Hepatocyte (in vitro differentiated cells): ENCODE results near the gene MYO18B. TPM values are rescaled to one million over a fixed set of nuclear protein-coding genes. Genes with fewer than 3 reads are reported as not detected.

Source experiments
- DNase-seq: peaks from one replicate; pipeline ENCODE4 v3.0.0-alpha.2; 2016; ENCODE audit warnings: low spot score
- H2AFZ ChIP-seq: fragments of 200-600 bp; sonication (generic); 2 replicates; pipeline ENCODE4 v1.6.0; 2016; ENCODE audit warnings: antibody characterized with exemption, mild to moderate bottlenecking
- H3K27ac ChIP-seq: fragments of 200-600 bp; sonication (generic); 2 replicates; pipeline ENCODE4 v1.5.1; 2016; ENCODE audit warnings: mild to moderate bottlenecking
- H3K27me3 ChIP-seq: fragments of 200-600 bp; sonication (generic); 2 replicates; pipeline ENCODE4 v1.6.1; 2016
- H3K36me3 ChIP-seq: fragments of 200-600 bp; sonication (generic); replicated peaks from 2 replicates; pipeline ENCODE4 v1.5.1; 2016; ENCODE audit warnings: low read depth; ENCODE audit not compliant: insufficient read depth
- H3K4me1 ChIP-seq: fragments of 200-600 bp; sonication (generic); 2 replicates; pipeline ENCODE4 v1.5.1; 2016; ENCODE audit warnings: mild to moderate bottlenecking, moderate library complexity; ENCODE audit not compliant: insufficient read depth
- H3K4me2 ChIP-seq: fragments of 200-600 bp; sonication (generic); 2 replicates; pipeline ENCODE4 v1.6.0; 2016
- H3K4me3 ChIP-seq: fragments of 200-600 bp; sonication (generic); 2 replicates; pipeline ENCODE4 v1.5.1; 2016; ENCODE audit warnings: mild to moderate bottlenecking
- H3K79me2 ChIP-seq: fragments of 200-600 bp; sonication (generic); 2 replicates; pipeline ENCODE4 v1.6.0; 2017; ENCODE audit warnings: mild to moderate bottlenecking
- H3K9me2 ChIP-seq: fragments of 200-600 bp; sonication (generic); replicated peaks from 2 replicates; pipeline ENCODE4 v1.6.0; 2017; ENCODE audit warnings: mild to moderate bottlenecking; ENCODE audit not compliant: insufficient read depth
- H3K9me3 ChIP-seq: fragments of 200-600 bp; sonication (generic); 2 replicates; pipeline ENCODE4 v1.5.1; 2016; ENCODE audit warnings: low read depth, mild to moderate bottlenecking
- H4K20me1 ChIP-seq: fragments of 200-600 bp; sonication (generic); 2 replicates; pipeline ENCODE4 v1.6.0; 2016; ENCODE audit warnings: mild to moderate bottlenecking; ENCODE audit not compliant: insufficient read depth, poor library complexity, severe bottlenecking
- CTCF ChIP-seq: fragments of 200-600 bp; sonication (generic); IDR thresholded peaks from 2 replicates; pipeline ENCODE4 v1.5.1; 2016; ENCODE audit warnings: antibody characterized with exemption, mild to moderate bottlenecking; ENCODE audit not compliant: poor library complexity
- EZH2 ChIP-seq: fragments of 200-600 bp; sonication (generic); IDR thresholded peaks from 2 replicates; pipeline ENCODE4 v1.6.1; 2016; ENCODE audit warnings: antibody characterized with exemption, mild to moderate bottlenecking, borderline replicate concordance
- EZH2phosphoT487 ChIP-seq: fragments of 200-600 bp; sonication (generic); IDR thresholded peaks from one replicate; pipeline ENCODE4 v1.6.1; 2018; ENCODE audit warnings: antibody characterized with exemption, mild to moderate bottlenecking, low read depth, moderate library complexity; ENCODE audit not compliant: unreplicated experiment, severe bottlenecking
- WGBS: methylation state at CpG from one replicate; pipeline ENCODE4 v1.1.6; 2016; ENCODE audit warnings: low lambda C conversion rate; ENCODE audit errors: missing lambda C conversion rate; 5-methylcytosine and 5-hydroxymethylcytosine counted together
- polyA plus RNA-seq: library from polyadenylated mRNA; unstranded; fragments of >200 nt; fragmentation: Nextera tagmentation; extraction: Ambion mirVana; gene quantifications from 2 replicates; pipeline ENCODE4 v1.2.1, GENCODE V29; 2016
- total RNA-seq: library from RNA; depleted of rRNA; stranded (reverse); fragments of >200 nt; gene quantifications from 2 replicates; pipeline ENCODE4 v1.2.3, GENCODE V29; 2014

MYO18B gene
- total and polyA plus RNA-seq, 2 experiments from 2014 or later, result 0.23 TPM; not detected in 1

DNA sequence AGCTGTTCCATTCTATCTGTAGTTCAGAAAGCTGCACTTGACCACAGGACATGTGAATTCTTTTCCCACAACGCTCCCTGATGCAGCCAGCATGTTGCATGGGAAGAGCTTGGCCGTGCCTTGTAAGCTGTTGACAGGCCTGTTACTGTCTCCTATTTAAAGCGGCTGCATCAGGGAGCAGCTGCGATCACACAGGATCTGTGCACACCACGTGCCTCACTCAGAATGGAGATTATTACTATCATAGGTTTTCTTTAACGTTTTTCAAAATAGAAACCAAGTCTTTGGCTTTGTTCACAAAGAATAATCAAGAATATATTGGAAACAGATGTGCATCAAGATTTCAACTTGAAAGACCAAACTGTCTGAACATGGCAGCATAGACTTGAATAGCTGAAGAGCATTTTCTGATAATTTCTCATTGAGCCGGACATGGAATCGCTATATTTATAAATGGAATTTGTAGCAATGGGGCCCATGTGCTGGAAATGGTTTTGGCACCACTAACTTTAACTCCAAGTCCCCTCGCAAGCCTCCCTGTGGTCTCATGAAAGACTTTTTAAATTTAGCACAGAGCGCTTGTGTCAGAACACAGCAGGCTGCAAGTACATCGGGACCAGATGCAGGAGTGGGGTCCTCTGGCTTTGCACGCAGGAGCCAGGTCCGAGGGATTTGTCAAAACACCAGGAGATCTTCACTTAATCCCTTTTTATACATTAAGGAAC is 40.8 kb upstream of the MYO18B start:
- no peak for TF ChIP-seq CTCF
- DNase-seq, result peak; percentile 34
- H3K36me3 ChIP-seq, result no peaks in the 10 kb centered on the region
- H3K79me2 ChIP-seq, result no peaks in the 10 kb centered on the region
- H3K4me2 ChIP-seq, result peak overlapping the region; percentile 58
- H2AFZ ChIP-seq, result no peak overlapping the region
- H3K4me3 ChIP-seq, result no peak overlapping the region
- no peaks in the 10 kb centered on the region for H3K9me2 ChIP-seq
- 46% methylated on average over 13 of the region's 13 CpGs for WGBS
- no peaks in the 10 kb centered on the region for H3K9me3 ChIP-seq
- no peaks in the 10 kb centered on the region for H4K20me1 ChIP-seq
- peaks cover 11% of the 10 kb centered on the region for H3K4me1 ChIP-seq
- no peak overlapping the region for H3K27ac ChIP-seq
- no peaks in the 10 kb centered on the region for H3K27me3 ChIP-seq

DNA sequence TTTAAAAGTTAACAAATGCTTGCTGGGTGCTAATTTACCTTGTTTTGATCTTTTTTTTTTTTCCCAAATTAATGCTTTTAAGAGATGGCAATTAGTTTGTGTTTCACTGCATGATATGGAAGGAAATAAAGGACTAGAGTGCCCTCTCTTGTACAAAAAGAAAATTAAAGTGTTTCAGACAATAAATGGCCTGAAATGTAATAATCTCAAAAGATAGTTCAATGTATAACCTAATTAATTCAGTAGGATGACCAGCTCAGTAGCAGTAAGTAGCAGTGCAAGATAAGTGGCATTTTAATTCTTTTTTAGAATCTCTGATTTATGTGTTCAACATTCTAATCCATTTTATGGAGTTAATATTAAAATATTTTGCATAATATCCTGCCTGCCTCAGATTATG is 39.9 kb upstream of the MYO18B start:
- Histone ChIP-seq H3K36me3 (no peaks in the 10 kb centered on the region), H3K4me1 (peaks cover 11% of the 10 kb centered on the region), H3K4me3 (no peak overlapping the region), H3K9me3 (no peaks in the 10 kb centered on the region), H3K27ac (no peak overlapping the region), H2AFZ (no peak overlapping the region), H3K79me2 (no peaks in the 10 kb centered on the region), H3K27me3 (no peaks in the 10 kb centered on the region), H3K4me2 (peak overlapping the region; percentile 58), H4K20me1 (no peaks in the 10 kb centered on the region), H3K9me2 (no peaks in the 10 kb centered on the region)
- no peak for DNase-seq
- TF ChIP-seq CTCF, result peak; percentile 68
- no peak for TF ChIP-seq EZH2
- no peak for TF ChIP-seq EZH2phosphoT487

- no peak overlapping the region for H3K4me3 ChIP-seq
- no peaks in the 10 kb centered on the region for H4K20me1 ChIP-seq
- H3K4me1 ChIP-seq, result peaks cover 11% of the 10 kb centered on the region
- 91% methylated on average over 7 of the region's 7 CpGs for WGBS
- H3K27me3 ChIP-seq, result no peaks in the 10 kb centered on the region
- H3K36me3 ChIP-seq, result no peaks in the 10 kb centered on the region
- TF ChIP-seq EZH2, result no peak
- TF ChIP-seq CTCF, result no peak
- TF ChIP-seq EZH2phosphoT487, result no peak
- H2AFZ ChIP-seq, result no peak overlapping the region
- H3K4me2 ChIP-seq, result no peak overlapping the region
- no peaks in the 10 kb centered on the region for H3K79me2 ChIP-seq
- H3K9me2 ChIP-seq, result no peaks in the 10 kb centered on the region
- H3K9me3 ChIP-seq, result no peaks in the 10 kb centered on the region
- DNase-seq, result no peak
- no peak overlapping the region for H3K27ac ChIP-seq
These were observed 39.3 kb upstream of the MYO18B start for GRCh38 chr22:25702571-25703167.
